22Rv1 (cell line): Measurements from ENCODE around the gene PSTPIP2.

Experiments used
- ZFX ChIP-seq: fragments of 450-650 bp; IDR thresholded peaks from 2 replicates; pipeline ENCODE4 v1.6.1; 2017; ENCODE audit warnings: antibody characterized with exemption, borderline replicate concordance
- TF ChIP-seq, protein P1 (sequence below): fragments of 450-650 bp; IDR thresholded peaks from 2 replicates; pipeline ENCODE4 v1.5.1; 2017; ENCODE audit warnings: mild to moderate bottlenecking

DNA sequence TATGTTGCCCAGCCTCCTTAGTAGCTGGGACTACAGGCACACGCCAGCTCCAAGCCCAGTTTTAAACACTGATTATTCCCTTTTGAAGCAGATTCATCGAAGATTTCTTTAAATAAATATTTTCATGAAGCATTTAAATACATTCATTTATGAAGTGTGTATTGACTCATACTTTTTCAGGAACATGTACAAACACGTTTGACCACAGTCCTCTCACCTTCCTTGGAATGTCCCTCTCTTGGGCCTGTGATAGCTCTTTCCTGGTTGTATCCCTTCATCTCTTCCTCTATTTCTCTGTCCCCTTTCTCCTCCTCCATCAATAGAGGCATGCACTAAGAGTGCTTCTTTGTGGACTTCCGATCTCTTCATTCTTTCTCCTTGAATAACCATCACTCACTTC lies 2.5 kb downstream of the PSTPIP2 start:
- TF ChIP-seq, protein P1, sequence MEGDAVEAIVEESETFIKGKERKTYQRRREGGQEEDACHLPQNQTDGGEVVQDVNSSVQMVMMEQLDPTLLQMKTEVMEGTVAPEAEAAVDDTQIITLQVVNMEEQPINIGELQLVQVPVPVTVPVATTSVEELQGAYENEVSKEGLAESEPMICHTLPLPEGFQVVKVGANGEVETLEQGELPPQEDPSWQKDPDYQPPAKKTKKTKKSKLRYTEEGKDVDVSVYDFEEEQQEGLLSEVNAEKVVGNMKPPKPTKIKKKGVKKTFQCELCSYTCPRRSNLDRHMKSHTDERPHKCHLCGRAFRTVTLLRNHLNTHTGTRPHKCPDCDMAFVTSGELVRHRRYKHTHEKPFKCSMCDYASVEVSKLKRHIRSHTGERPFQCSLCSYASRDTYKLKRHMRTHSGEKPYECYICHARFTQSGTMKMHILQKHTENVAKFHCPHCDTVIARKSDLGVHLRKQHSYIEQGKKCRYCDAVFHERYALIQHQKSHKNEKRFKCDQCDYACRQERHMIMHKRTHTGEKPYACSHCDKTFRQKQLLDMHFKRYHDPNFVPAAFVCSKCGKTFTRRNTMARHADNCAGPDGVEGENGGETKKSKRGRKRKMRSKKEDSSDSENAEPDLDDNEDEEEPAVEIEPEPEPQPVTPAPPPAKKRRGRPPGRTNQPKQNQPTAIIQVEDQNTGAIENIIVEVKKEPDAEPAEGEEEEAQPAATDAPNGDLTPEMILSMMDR, result no peak
- TF ChIP-seq ZFX, result no peak
